ENCODE data around the gene CERS1.

The CERS1 gene

DNA sequence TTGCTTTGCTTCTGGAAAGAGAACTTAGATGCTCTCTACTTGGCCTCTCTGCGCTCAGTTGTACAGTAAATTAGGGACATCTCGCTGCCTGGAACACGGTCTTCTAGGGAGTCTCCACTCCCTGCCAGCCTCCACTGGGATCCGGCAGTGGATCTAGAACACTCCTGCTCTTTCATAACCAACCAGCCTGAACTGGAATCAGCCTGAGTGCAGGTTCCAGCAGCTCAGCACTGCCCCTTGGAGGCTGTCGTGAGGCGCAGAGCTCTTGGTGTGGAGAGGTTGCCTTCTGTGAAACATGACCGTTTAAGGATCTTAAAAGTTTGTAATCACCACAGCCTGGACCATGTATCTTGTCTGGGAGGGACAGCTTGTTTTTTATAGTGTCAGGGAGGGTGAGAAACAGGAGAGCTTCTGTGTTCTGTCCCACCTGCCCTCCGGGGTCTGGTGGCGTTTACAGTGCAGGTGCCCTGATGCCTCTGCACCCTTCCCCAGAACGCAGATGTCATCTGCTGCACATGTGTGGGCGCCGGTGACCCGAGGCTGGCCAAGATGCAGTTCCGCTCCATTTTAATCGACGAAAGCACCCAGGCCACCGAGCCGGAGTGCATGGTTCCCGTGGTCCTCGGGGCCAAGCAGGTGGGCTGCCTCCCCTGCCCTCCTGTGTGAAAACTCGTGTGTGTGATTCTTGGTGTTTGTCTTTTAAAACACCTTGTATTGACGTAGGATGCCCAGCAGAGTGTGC lies 39.4 kb downstream of the CERS1 start:
- DNase-seq (ENCODE audit: low spot score) = no peak

DNA sequence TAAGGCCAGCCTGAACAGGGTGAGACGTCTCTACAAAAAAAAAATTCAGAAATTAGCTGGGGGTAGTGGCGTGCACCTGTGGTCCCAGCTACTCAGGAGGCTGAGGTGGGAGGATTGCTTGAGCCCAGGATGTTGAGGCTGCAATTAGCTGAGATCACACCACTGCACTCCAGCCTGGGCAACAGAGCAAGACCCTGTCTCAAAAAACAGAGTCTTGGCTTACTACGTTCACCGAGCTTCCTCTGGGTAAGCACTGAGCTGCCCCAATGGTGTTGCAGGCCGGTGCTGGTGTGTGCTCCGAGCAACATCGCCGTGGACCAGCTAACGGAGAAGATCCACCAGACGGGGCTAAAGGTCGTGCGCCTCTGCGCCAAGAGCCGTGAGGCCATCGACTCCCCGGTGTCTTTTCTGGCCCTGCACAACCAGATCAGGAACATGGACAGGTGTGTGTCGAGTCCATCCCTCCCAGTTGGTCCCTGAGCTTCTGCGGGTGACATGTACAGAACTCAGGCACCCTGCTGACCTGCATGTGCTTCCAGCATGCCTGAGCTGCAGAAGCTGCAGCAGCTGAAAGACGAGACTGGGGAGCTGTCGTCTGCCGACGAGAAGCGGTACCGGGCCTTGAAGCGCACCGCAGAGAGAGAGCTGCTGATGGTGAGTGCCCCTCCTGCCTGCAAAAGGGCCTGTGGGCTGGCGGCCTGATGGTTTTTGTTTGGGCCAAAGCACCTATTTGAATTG lies 40.1 kb downstream of the CERS1 start:
- DNase-seq (ENCODE audit: low spot score) = no peak

GRCh38 chr19:18854982-18855381 lies 41.0 kb downstream of the CERS1 start:
- DNase-seq (ENCODE audit: low spot score) = no peak

- DNase-seq (ENCODE audit: low spot score) = no peak
Measured at GRCh38 chr19:18853755-18854427, 42.1 kb downstream of the CERS1 start.

DNA sequence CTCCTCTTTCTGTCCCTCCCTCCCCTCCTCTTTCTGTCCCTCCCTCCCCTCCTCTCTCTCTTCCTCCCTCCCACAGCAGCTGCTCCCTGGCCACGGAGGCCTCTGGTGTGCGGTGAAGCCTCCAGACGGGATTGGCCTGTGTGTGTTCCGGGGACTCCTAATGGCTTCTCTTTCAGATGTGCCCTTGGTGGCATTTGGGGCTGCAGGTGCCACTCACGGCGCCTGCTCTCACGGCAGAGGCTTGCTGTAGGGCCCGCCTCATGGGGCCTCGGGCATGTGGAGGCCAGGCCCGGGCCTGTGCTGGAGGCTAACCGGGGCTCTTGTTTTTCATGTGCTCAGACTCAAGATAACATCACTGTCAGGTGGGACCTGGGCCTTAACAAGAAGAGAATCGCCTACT lies 43.3 kb downstream of the CERS1 start:
- DNase-seq (ENCODE audit: low spot score) = no peak

DNA sequence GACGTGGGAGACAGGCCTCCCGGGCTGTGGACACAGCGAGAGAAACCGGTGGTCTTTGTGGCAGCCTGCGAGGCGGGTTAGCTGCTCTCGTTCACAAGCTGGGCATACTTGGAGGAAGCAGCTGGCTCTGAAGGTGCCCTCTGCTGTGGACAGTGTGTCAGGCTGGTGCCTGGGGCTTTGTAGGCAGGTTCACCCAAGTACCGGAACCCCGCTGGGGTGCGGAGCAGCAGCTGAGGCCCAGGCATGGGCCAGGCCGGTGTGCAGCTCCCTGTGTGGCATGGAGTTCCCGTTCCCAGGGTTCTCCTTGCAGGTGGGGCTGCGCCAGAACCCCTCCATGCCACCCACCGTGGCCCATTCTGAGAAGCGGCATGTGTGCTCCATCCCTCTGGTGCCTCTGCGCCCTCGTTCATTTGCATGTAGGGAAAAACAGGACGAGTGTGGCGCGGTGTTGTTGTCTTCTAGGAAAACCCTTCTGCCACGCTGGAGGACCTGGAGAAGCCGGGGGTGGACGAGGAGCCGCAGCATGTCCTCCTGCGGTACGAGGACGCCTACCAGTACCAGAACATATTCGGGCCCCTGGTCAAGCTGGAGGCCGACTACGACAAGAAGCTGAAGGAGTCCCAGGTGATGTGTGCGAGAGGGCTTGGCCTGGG lies 44.2 kb downstream of the CERS1 start:
- no peak for DNase-seq (ENCODE audit: low spot score)

DNA sequence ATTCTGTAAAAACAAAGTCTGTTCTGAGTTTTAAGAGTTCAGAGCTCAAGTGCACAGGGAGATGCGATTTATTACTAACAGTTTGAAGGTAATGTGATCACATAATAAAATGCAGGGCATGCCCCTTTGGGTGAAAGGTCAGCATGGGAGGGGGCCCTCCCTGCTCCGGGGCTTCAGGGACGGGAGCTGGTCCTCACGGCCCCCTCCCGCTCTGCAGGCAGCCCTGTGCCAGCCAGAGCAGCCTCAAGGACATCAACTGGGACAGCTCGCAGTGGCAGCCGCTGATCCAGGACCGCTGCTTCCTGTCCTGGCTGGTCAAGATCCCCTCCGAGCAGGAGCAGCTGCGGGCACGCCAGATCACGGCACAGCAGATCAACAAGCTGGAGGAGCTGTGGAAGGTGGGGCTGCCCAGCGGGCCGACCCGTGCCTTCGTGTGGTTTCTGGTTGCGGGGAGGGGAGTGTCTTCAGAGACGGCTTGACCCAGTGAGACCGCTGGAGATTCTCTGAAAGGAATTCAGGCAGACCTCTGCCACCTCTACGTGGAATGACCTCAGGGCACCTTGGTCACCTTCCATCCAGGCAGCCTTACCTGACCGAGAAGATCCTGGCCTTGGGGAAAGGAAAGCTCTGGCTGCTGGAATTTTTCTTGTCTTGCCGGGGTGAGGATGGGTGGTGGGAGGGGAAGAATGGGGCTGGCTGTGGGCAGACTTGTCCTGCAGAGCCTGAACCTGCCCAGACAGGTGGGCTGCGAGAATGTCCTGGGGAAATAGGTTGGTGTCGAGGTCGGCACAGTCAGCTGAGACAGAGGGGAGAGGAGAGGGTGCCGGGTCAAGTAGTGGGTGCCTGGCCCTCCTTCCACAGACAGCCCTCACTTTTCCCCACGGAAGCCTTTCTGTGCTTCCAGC lies 45.2 kb downstream of the CERS1 start:
- DNase-seq (ENCODE audit: low spot score) = no peak

DNA sequence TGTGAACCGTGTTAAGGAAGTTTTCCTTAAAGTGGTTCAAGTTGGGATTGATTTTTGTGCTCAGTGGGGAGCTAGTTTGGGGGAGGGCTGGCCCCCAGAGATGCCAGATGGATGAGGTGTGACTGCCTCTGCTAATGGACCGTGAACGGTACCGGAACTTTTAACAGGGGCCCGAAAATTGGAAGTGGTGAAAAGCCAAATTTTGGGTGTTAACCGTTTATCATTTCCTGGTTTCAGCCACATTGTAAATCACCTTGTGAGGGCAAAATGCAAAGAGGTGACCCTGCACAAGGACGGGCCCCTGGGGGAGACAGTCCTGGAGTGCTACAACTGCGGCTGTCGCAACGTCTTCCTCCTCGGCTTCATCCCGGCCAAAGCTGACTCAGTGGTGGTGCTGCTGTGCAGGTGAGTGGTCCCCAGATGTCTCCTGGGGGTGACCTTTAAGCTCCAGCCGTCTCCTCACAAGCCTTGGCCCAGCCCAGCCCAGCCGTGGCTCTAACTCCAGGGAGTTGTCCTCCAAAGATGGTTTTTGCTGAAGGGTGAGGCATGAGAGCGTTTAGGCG lies 46.0 kb downstream of the CERS1 start:
- DNase-seq (ENCODE audit: low spot score) = no peak

DNA sequence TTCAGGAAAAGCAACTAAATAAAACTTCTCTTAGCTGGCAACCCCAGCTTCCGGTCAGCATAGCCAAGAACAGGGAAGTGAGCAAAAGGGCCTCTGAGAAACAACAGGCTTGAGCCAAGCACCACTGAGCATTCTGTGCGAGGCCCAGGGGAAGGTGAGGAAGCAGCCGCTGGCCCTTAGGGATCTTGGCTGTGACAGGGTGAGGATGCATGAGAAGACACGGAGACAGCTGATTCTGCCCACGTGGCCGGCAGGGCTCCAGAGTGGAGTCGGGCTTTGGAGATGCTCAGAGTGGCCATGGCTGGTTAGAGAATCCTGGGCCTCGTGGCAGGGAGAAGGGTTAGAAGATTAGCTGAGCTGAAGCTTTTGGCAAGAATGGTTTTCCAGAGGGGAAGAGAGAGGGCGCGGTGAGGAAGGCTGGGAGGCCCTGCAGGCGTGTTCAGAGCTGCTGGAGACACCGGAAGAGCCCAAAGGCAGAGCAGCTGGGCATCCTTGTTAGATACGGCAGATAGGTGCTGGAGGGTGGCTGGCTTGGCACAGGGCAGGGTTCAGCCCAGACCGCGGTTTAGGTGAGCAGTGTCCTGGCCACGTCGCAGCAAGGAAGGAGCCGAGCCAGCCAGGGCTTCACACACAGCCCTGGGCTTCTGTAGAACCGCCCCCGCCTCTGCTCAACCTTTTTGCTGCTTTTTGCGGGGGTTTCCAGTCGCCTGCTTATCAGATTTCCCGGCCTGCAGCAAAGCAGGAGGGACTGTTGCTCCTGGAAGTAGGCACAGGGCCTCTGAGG lies 46.9 kb downstream of the CERS1 start:
- DNase-seq (ENCODE audit: low spot score) = peak; percentile 77

GRCh38 chr19:18847549-18848463 lies 48.2 kb downstream of the CERS1 start:
- DNase-seq (ENCODE audit: low spot score) = no peak

DNA sequence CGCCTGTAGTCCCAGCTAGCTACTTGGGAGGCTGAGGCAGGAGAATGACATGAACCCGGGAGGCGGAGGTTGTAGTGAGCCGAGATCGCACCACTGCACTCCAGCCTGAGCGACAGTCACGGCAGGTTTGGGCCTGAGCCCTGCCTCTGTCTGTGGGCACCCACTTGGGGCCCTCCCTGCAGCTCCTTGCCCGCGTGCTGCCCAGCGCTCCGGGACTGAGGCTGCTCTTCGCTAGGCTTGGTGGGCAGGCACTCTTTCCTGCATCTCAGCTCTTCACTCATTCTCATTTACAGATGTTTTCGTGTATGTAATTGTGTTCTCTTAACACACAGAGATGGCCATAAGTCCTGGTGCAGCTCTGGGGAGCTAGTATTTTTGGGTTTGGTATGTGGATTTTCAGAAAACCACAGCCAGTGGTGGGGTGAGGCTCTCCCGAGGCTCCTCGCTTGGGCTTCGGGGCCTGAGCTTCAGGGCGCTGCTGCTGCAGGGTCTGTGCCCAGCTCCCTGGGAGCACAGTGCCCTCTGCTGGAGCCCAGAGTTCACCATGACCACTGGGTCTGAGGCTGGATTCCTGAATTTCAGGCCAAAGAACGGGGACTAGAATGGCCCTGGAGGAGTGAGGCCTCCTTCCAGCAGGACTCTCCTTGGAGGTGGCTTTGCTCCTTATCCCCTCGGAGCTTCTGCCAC lies 49.0 kb downstream of the CERS1 start:
- DNase-seq (ENCODE audit: low spot score) = peak; percentile 81

- no peak for DNase-seq (ENCODE audit: low spot score)
Measured at GRCh38 chr19:18845961-18846360, 50.0 kb downstream of the CERS1 start.

GRCh38 chr19:18844806-18845329 lies 51.1 kb downstream of the CERS1 start:
- no peak for DNase-seq (ENCODE audit: low spot score)

DNA sequence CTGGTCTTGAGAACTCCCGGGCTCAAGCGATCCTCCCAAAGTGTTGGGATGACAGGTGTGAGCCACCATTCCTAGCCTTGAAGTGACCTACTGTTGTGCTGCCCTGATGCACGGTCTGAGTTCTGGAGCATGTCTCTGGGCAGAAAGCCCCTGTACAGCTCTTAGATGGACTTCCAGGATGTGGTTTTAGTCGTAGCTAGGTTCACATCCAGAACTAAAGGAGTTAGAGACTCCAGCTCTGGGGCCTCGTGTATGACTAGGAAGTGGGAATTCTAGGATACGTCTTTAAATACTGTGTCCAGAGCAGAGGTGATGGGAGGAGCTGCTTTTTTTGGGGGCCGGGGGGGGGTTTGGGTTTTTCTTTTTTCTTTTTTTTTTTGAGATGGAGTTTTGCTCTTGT lies 52.0 kb downstream of the CERS1 start:
- DNase-seq (ENCODE audit: low spot score) = no peak

GRCh38 chr19:18842166-18842565 lies 53.8 kb downstream of the CERS1 start:
- no peak for DNase-seq (ENCODE audit: low spot score)

GRCh38 chr19:18841400-18841799 lies 54.6 kb downstream of the CERS1 start:
- no peak for DNase-seq (ENCODE audit: low spot score)

DNA sequence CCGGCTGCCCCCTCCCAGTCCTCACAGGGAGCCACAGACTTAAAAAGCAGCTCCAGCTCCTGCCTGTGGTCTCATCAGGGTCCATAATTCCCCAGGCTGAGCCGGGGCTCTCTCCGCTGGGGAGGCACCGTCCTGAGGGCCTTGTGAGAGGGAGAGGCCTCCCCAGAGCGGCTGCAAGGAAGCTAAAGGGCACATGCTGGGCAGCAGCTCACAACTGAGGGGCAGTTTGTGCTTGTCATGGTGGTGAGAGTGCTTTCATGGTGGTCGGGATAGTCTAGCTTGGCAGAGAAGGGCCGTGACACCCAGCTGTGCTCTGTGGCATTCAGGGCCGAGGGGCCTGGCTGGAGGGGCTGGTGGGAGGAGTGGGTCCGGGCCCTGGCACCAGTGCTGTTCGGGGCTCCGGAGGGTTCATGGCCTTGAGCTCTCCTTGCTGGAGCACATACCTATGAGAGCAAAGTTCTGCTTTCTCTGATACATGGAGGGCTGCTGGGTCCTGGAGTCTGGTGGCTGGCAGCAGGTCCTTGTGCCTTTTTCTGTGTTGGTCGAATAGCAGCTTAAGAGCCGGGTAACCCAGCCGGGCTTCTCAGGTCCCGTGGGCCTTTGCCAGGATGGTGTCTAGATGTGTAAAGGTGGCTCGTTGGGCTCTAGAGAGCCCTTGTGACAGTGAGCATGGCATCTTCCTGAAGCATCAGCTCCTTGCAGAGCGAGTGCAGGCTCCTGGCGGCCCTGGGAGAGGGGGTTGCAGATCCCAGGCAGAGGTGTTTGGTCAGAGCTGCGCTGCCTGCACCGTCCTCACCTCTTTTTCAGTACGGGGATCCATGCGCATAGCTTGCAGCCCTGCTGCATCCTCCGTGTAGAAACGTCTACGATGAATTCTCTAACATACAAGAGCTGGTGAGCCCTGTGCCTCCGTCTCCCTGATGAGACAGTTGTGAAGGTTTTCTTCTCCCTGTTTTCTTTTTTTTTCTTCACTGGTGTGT lies 55.4 kb downstream of the CERS1 start:
- no peak for DNase-seq (ENCODE audit: low spot score)

Data from kidney capillary endothelial cell (primary cell).